K562 (cell line): ENCODE measurements around the gene SYNE2. TPM values are rescaled to one million over a fixed set of nuclear protein-coding genes. Genes with fewer than 3 reads are reported as not detected.

ENCODE experiments used
- ATAC-seq: fragments of 200-7000 bp; cut with Tn5 transposase; 3 replicates; pipeline ENCODE4 v1.9.1; 2020; ENCODE audit warnings: moderate library complexity
- BruUV-seq: library from RNA; stranded (reverse); fragments of 400-500 nt; replicated peaks from 2 replicates; lab custom pipeline; 2021; lab: Mats Ljungman, UMichigan
- CTCF ChIA-PET: fragments of 300-600 bp; formaldehyde crosslinking; extraction: SDS; loops from one replicate; lab custom pipeline; 2021; ENCODE audit warnings: low intra/inter-chr PET ratio; lab: Yijun Ruan, JAX
- POLR2A ChIA-PET: fragments of 300-600, 350-650 bp; sonication (Branson Sonifier 250); formaldehyde crosslinking; extraction: SDS; loops from one replicate; lab custom pipeline; 2021; ENCODE audit warnings: antibody characterized with exemption, inconsistent platforms; lab: Yijun Ruan, JAX
- DNase-seq, 4 experiments: peaks; one replicate each; pipeline versions ENCODE4 v3.0.0 to v3.0.0-alpha.2; 2011 to 2018; ENCODE audit warnings: low spot score in 3 of 4, mixed read lengths in 3 of 4; ENCODE audit errors: extremely low read depth in 1 of 4
- FAIRE-seq: peaks from 2 replicates; lab custom pipeline; 2011; peaks lifted over from hg19 to GRCh38; lab: Jason Lieb, UNC
- H2AFZ ChIP-seq: 2 replicates; pipeline ENCODE4 v1.6.0; 2011; ENCODE audit warnings: low read depth, low read length, control low read depth, inconsistent platforms
- H3K27ac ChIP-seq: fragments of 200-600 bp; 3 replicates; pipeline ENCODE4 v1.8.0; 2011; ENCODE audit warnings: low read depth, mild to moderate bottlenecking, control low read depth, inconsistent platforms, low read length, moderate library complexity, mixed read lengths; ENCODE audit errors: extremely low read depth
- H3K27me3 ChIP-seq, 2 experiments: fragments of 300-600 bp in 1 of 2; 2 replicates in 1 of 2; 3 replicates in 1 of 2; pipeline versions ENCODE4 v1.6.0 to v1.8.0; 2011; ENCODE audit warnings: inconsistent platforms in 2 of 2, low read length in 2 of 2, mild to moderate bottlenecking in 1 of 2, mixed read lengths in 1 of 2, moderate library complexity in 1 of 2; ENCODE audit not compliant: control insufficient read depth in 2 of 2, insufficient read depth in 2 of 2
- H3K36me3 ChIP-seq: fragments of 300-600 bp; 3 replicates; pipeline ENCODE4 v1.8.0; 2011; ENCODE audit warnings: mild to moderate bottlenecking, low read length, inconsistent platforms; ENCODE audit not compliant: control insufficient read depth, insufficient read depth
- H3K4me1 ChIP-seq, 2 experiments: fragments of 200-600 bp in 1 of 2; replicated peaks in 1 of 2; 2 replicates in 1 of 2; 3 replicates in 1 of 2; pipeline versions ENCODE4 v1.5.1 to v1.8.0; 2011; ENCODE audit warnings: inconsistent platforms in 2 of 2, low read length in 2 of 2, mild to moderate bottlenecking in 1 of 2, mixed read lengths in 1 of 2, moderate library complexity in 1 of 2; ENCODE audit not compliant: control insufficient read depth in 2 of 2, insufficient read depth in 2 of 2
- H3K4me2 ChIP-seq: 2 replicates; pipeline ENCODE4 v1.6.1; 2011; ENCODE audit warnings: low read length, control low read depth, inconsistent platforms, mixed read lengths; ENCODE audit not compliant: insufficient read depth
- H3K4me3 ChIP-seq: fragments of 200-600 bp; sonication (generic), shearing (Covaris generic); 2 replicates; pipeline ENCODE4 v1.5.1; 2016; ENCODE audit warnings: control low read depth, inconsistent platforms
- H3K79me2 ChIP-seq: fragments of 200-600 bp; 3 replicates; pipeline ENCODE4 v1.8.0; 2011; ENCODE audit warnings: low read length, inconsistent platforms; ENCODE audit not compliant: control insufficient read depth, insufficient read depth
- H3K9ac ChIP-seq, 2 experiments: 2 replicates each; pipeline versions ENCODE4 v1.6.0 to v1.6.1; 2011; ENCODE audit warnings: low read depth in 2 of 2, low read length in 2 of 2, control low read depth in 1 of 2, inconsistent platforms in 1 of 2, mild to moderate bottlenecking in 1 of 2, mixed read lengths in 1 of 2; ENCODE audit not compliant: insufficient read depth in 1 of 2
- H3K9me1 ChIP-seq: one replicate; pipeline ENCODE4 v1.6.0; 2011; ENCODE audit warnings: inconsistent platforms, mild to moderate bottlenecking, low read length, moderate library complexity; ENCODE audit not compliant: control insufficient read depth, insufficient read depth
- H3K9me3 ChIP-seq: replicated peaks from 2 replicates; pipeline ENCODE4 v1.5.1; 2011; ENCODE audit warnings: low read depth, low read length, inconsistent platforms; ENCODE audit not compliant: control insufficient read depth, insufficient read depth
- H4K20me1 ChIP-seq: replicated peaks from 2 replicates; pipeline ENCODE4 v1.6.1; 2011; ENCODE audit warnings: low read length, inconsistent platforms, mixed read lengths; ENCODE audit not compliant: control insufficient read depth, insufficient read depth
- HIVEP1 ChIP-seq: fragments of 250-450 bp; sonication (Bioruptor Pico); IDR thresholded peaks from 2 replicates; pipeline ENCODE4 v1.4.0; 2020; ENCODE audit warnings: mild to moderate bottlenecking
- NCOA2 ChIP-seq, 2 experiments: fragments of 450-650 bp; IDR thresholded peaks; 2 replicates each; pipeline ENCODE4 v1.6.1; 2018; ENCODE audit warnings: mild to moderate bottlenecking in 2 of 2, moderate library complexity in 1 of 2; ENCODE audit not compliant: partially characterized antibody in 2 of 2
- POLR2AphosphoS5 ChIP-seq: IDR thresholded peaks from 2 replicates; pipeline ENCODE4 v1.6.1; 2011; ENCODE audit warnings: mild to moderate bottlenecking, low read depth, low read length, moderate library complexity; ENCODE audit not compliant: control insufficient read depth, insufficient read depth
- TAF7 ChIP-seq: fragments of 450-650 bp; IDR thresholded peaks from 2 replicates; pipeline ENCODE4 v1.6.1; 2016; ENCODE audit warnings: missing genetic modification characterization, missing compliant biosample characterization
- XRCC3 ChIP-seq: fragments of 450-650 bp; IDR thresholded peaks from 2 replicates; pipeline ENCODE4 v1.6.1; 2017; ENCODE audit warnings: mild to moderate bottlenecking, moderate library complexity
- ZKSCAN1 ChIP-seq: fragments of 150-350 bp; IDR thresholded peaks from 2 replicates; pipeline ENCODE4 v1.6.1; 2016; ENCODE audit warnings: low read depth, low read length
- ZNF24 ChIP-seq: fragments of 450-650 bp; IDR thresholded peaks from 2 replicates; pipeline ENCODE4 v1.6.1; 2016
- ZZZ3 ChIP-seq: fragments of 450-650 bp; IDR thresholded peaks from 2 replicates; pipeline ENCODE4 v1.6.1; 2016; ENCODE audit warnings: antibody characterized with exemption, mild to moderate bottlenecking, moderate library complexity
- whole genome bisulfite sequencing: fragments of 100-300 bp; shearing (Covaris generic); methylation state at CpG from one replicate; pipeline ENCODE4 v1.1.6; 2016; ENCODE audit warnings: low coverage, mixed read lengths; ENCODE audit not compliant: insufficient coverage; ENCODE audit errors: missing lambda C conversion rate; 5-methylcytosine and 5-hydroxymethylcytosine counted together
- in situ Hi-C: fragments of 300-500 bp; cut with MboI; formaldehyde crosslinking; loops from 4 replicates; pipeline ENCODE4 v1.15.0; 2018; ENCODE audit warnings: inconsistent platforms, mixed read lengths
- intact Hi-C: fragments of 100-400 bp; cut with micrococcal nuclease; formaldehyde crosslinking; loops from 2 replicates; pipeline ENCODE4 v1.14.2; 2022
- polyA plus RNA-seq, 8 experiments: library from polyadenylated mRNA; depleted of rRNA in 4 of 8; stranded (reverse) in 5 of 8; unstranded in 3 of 8; fragments of >200 nt; fragmentation: Nextera tagmentation in 2 of 8; fragmentation: Illumina TruSeq in 1 of 8; extraction: Ambion mirVana in 2 of 8; extraction: Trizol in 1 of 8; gene quantifications; 2 replicates each; pipeline versions ENCODE4 v1.2.1 to v1.2.3, GENCODE V29; 2011 to 2014; ENCODE audit warnings: inconsistent platforms in 1 of 8, missing spikeins in 1 of 8
- total RNA-seq, 7 experiments: library from RNA; depleted of rRNA in 6 of 7; stranded (reverse); fragments of >200 nt in 6 of 7; fragmentation: Illumina TruSeq in 2 of 7; extraction: Trizol in 2 of 7; gene quantifications; 2 replicates each; pipeline versions ENCODE4 v1.2.1 to v1.2.3, GENCODE V29; 2011 to 2021; ENCODE audit warnings: low replicate concordance in 1 of 7
- TF ChIP-seq, protein P1 (sequence below): fragments of 250-450 bp; sonication (Bioruptor Pico); IDR thresholded peaks from 2 replicates; pipeline ENCODE4 v1.4.0; 2020; ENCODE audit warnings: borderline replicate concordance

Gene SYNE2
- total and polyA plus RNA-seq, 9 of the 15 experiments (the other 6 are each of a cell fraction or from before 2014, with no cell fraction given), result 0.06 to 0.53 (median 0.11) TPM

DNA sequence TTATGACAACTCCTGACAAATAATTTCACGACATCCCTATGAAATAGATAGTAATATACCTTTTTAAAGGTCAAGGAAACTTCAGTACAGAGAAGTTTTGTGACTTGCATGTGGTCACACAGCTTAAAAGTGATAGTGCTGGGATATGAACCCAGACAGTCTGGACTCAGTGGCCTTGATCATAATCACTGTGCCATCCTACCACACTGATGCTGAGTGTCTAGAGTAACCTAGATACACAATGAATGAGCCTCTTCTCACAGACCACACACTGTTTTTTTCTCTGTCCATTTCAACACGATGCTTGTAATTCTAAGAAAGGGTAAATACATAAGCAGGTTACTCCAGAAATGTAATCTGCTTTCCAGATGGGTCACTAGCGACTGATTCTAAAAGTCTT is 88.2 kb downstream of the SYNE2 start:
- Histone ChIP-seq H3K79me2 (no peaks in the 10 kb centered on the region), H3K4me2 (no peak overlapping the region), H3K9ac (no peak overlapping the region), H3K4me3 (no peak overlapping the region), H3K27ac (no peak overlapping the region), H4K20me1 (no peaks in the 10 kb centered on the region), H3K4me1 (no peaks in the 10 kb centered on the region), H3K9me1 (no peaks in the 10 kb centered on the region), H3K36me3 (no peaks in the 10 kb centered on the region), H3K27me3 (no peaks in the 10 kb centered on the region; a peak in 1 of 5 replicates), H3K9me3 (no peaks in the 10 kb centered on the region), H2AFZ (no peak overlapping the region)
- 0% methylated on average over 3 of the region's 3 CpGs for WGBS
- POLR2A ChIA-PET, result no interaction called here
- in situ Hi-C loops (no loop called here), intact Hi-C loops (no loop called here)
- TF ChIP-seq XRCC3 (no peak), POLR2AphosphoS5 (no peak), HIVEP1 (CRISPR knock-in tag) (no peak), ZZZ3 (no peak), TAF7 (no peak), ZNF24 (no peak), NCOA2 (IDR thresholded peaks at IDR 0.05; ENCODE audit: partially characterized antibody in 2 of 2) (no peak), ZKSCAN1 (no peak)
- TF ChIP-seq, protein P1, sequence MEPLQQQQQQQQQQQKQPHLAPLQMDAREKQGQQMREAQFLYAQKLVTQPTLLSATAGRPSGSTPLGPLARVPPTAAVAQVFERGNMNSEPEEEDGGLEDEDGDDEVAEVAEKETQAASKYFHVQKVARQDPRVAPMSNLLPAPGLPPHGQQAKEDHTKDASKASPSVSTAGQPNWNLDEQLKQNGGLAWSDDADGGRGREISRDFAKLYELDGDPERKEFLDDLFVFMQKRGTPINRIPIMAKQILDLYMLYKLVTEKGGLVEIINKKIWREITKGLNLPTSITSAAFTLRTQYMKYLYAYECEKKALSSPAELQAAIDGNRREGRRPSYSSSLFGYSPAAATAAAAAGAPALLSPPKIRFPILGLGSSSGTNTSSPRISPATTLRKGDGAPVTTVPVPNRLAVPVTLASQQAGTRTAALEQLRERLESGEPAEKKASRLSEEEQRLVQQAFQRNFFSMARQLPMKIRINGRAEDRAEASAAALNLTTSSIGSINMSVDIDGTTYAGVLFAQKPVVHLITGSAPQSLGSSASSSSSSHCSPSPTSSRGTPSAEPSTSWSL (CRISPR knock-in tag), result no peak
- ATAC-seq (no peak), DNase-seq (no peak), FAIRE-seq (no peak)
- no TSS peak for BruUV-seq
- CTCF ChIA-PET, result no interaction called here
